BJ (cell line): ENCODE data around the gene GSTT2. TPM values are rescaled to one million over a fixed set of nuclear protein-coding genes. Genes with fewer than 3 reads are reported as not detected.

ENCODE experiments used
- CTCF ChIA-PET: fragments of 350-600 bp; formaldehyde crosslinking; extraction: SDS; loops from one replicate; lab custom pipeline; 2021; ENCODE audit warnings: antibody characterized with exemption, inconsistent platforms; lab: Yijun Ruan, JAX
- POLR2A ChIA-PET: fragments of 300-600 bp; sonication (Branson Sonifier 250); formaldehyde crosslinking; extraction: SDS; loops from one replicate; lab custom pipeline; 2021; ENCODE audit warnings: antibody characterized with exemption; lab: Charles Lee
- DNase-seq: peaks from one replicate; pipeline ENCODE4 v3.0.0-alpha.2; 2011; ENCODE audit warnings: low read depth
- H3K27me3 ChIP-seq: 2 replicates; pipeline ENCODE4 v1.6.0; 2011; ENCODE audit warnings: low read length; ENCODE audit not compliant: control insufficient read depth, insufficient read depth
- H3K36me3 ChIP-seq: 2 replicates; pipeline ENCODE4 v1.5.1; 2011; ENCODE audit warnings: low read length; ENCODE audit not compliant: control insufficient read depth, insufficient read depth
- H3K4me3 ChIP-seq: 2 replicates; pipeline ENCODE4 v1.5.1; 2011; ENCODE audit warnings: low read depth, mild to moderate bottlenecking, control low read depth, low read length
- CTCF ChIP-seq: IDR thresholded peaks from 2 replicates; pipeline ENCODE4 v1.5.1; 2011; ENCODE audit warnings: low read depth, mild to moderate bottlenecking, control low read depth, inconsistent platforms, low read length, moderate library complexity; ENCODE audit not compliant: insufficient read depth
- polyA plus RNA-seq: library from polyadenylated mRNA; depleted of rRNA; stranded (reverse); fragments of >200 nt; gene quantifications from 2 replicates; pipeline ENCODE4 v1.2.3, GENCODE V29; 2011; rRNA removed

GSTT2 gene
- polyA plus RNA-seq, 1 experiment = 0.16 TPM

- no peak for DNase-seq
Measured at GRCh38 chr22:24027389-24027975, 47.5 kb downstream of the GSTT2 start.

GRCh38 chr22:24027991-24028390, 48.1 kb downstream of the GSTT2 start:
- POLR2A ChIA-PET = no interaction called here
- Histone ChIP-seq H3K4me3 (no peak overlapping the region), H3K36me3 (no peaks in the 10 kb centered on the region), H3K27me3 (no peaks in the 10 kb centered on the region)
- no peak for DNase-seq
- CTCF ChIA-PET = no interaction called here
- TF ChIP-seq CTCF = no peak

More at GRCh38 chr22:24027389-24027975, 47.5 kb downstream of the GSTT2 start:
- Histone ChIP-seq H3K27me3 (no peaks in the 10 kb centered on the region), H3K36me3 (no peaks in the 10 kb centered on the region), H3K4me3 (no peak overlapping the region)
- POLR2A ChIA-PET = no interaction called here
- no peak for TF ChIP-seq CTCF
- CTCF ChIA-PET = no interaction called here

- H3K27me3 ChIP-seq = no peaks in the 10 kb centered on the region
- DNase-seq = no peak
- no peak overlapping the region for H3K4me3 ChIP-seq
- CTCF ChIA-PET = no interaction called here
- H3K36me3 ChIP-seq = no peaks in the 10 kb centered on the region
- TF ChIP-seq CTCF = no peak
- POLR2A ChIA-PET = no interaction called here
Measured at GRCh38 chr22:24028533-24028932, 48.6 kb downstream of the GSTT2 start.

DNA sequence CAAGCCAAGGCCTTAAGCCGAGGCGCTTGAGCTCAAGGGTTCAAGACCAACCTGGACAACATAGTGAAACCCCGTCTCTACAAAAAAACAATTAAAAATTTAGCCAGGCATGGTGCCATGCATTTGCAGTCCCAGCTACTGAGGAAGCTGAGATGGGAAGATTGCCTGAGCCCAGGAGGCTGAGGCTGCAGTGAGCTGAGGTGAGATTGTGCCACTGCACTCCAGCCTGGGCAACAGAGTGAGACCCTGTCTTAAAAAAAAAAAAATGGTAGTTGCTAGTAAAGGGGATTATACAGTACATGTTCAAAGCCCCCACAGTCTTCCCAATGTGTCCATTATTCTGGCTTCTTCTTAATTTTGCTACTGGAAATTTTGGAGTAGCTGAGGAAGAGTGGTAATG, 49.4 kb downstream of the GSTT2 start:
- ChIA-PET CTCF (interaction anchor here (0.6 to 0.9 kb wide), 2 partner anchors 9 to 10 kb away, joined by 3 read pairs; no protein-coding TSS in a partner anchor), POLR2A (no interaction called here)
- no peak for TF ChIP-seq CTCF
- no peaks in the 10 kb centered on the region for H3K36me3 ChIP-seq
- no peaks in the 10 kb centered on the region for H3K27me3 ChIP-seq
- no peak for DNase-seq
- H3K4me3 ChIP-seq = no peak overlapping the region

- no peak for DNase-seq
- Histone ChIP-seq H3K27me3 (no peaks in the 10 kb centered on the region), H3K4me3 (no peak overlapping the region), H3K36me3 (no peaks in the 10 kb centered on the region)
- TF ChIP-seq CTCF = no peak
- ChIA-PET CTCF (no interaction called here), POLR2A (no interaction called here)
Measured at GRCh38 chr22:24030186-24030702, 50.3 kb downstream of the GSTT2 start.

Other genes with a start within 250 kb of the GSTT2 start
- 1.4 TPM in 2 replicates for gene ZNF70, start 229.0 kb upstream of the GSTT2 start, polyA plus RNA-seq
- 0.21 TPM in 1 of 2 replicates, not detected in the other for gene VPREB3, start 225.7 kb upstream of the GSTT2 start, polyA plus RNA-seq
- 2.6 and 4.0 TPM in 2 replicates for gene C22orf15, start 217.1 kb upstream of the GSTT2 start, polyA plus RNA-seq
- 22.1 and 22.5 TPM in 2 replicates for gene CHCHD10, start 212.2 kb upstream of the GSTT2 start, polyA plus RNA-seq
- 14.5 and 38.1 TPM in 2 replicates for gene MMP11, start 207.3 kb upstream of the GSTT2 start, polyA plus RNA-seq
- gene SMARCB1, start 193.2 kb upstream of the GSTT2 start, polyA plus RNA-seq = 136 and 174 TPM in 2 replicates
- 0.47 and 0.71 TPM in 2 replicates for gene DERL3, start 141.1 kb upstream of the GSTT2 start, polyA plus RNA-seq
- 9.6 and 14.7 TPM in 2 replicates for gene SLC2A11, start 122.3 kb upstream of the GSTT2 start, polyA plus RNA-seq
- 202 and 246 TPM in 2 replicates for gene MIF, start 85.8 kb upstream of the GSTT2 start, polyA plus RNA-seq
- gene GSTT2B, start 18.9 kb upstream of the GSTT2 start, polyA plus RNA-seq = 3.6 and 5.9 TPM in 2 replicates
- gene DDTL, start 13.2 kb upstream of the GSTT2 start, polyA plus RNA-seq = 0.06 TPM in 1 of 2 replicates, not detected in the other
- 79.5 and 87.3 TPM in 2 replicates for gene DDT, start 5.7 kb upstream of the GSTT2 start, polyA plus RNA-seq
- not detected in 2 replicates for gene GSTT4, start 25.3 kb downstream of the GSTT2 start, polyA plus RNA-seq
- 7.0 and 7.2 TPM in 2 replicates for gene CABIN1, start 31.2 kb downstream of the GSTT2 start, polyA plus RNA-seq
- 2.6 and 5.2 TPM in 2 replicates for gene SUSD2, start 201.4 kb downstream of the GSTT2 start, polyA plus RNA-seq